Endothelial cell of umbilical vein (primary cell): ENCODE data around the gene SASH3. TPM values are rescaled to one million over a fixed set of nuclear protein-coding genes. Genes with fewer than 3 reads are reported as not detected.

ENCODE experiments used
- BruUV-seq: library from RNA; stranded (reverse); fragments of 400-500 nt; replicated peaks from 2 replicates; lab custom pipeline; 2021; lab: Mats Ljungman, UMichigan
- CTCF ChIA-PET: fragments of 300-600, 350-600 bp; sonication (Branson Sonifier 250); formaldehyde crosslinking; loops from one replicate; lab custom pipeline; 2021; ENCODE audit warnings: antibody characterized with exemption, inconsistent platforms; lab: Charles Lee
- POLR2A ChIA-PET: fragments of 300-600, 350-600 bp; sonication (Branson Sonifier 250); formaldehyde crosslinking; loops from one replicate; lab custom pipeline; 2021; ENCODE audit warnings: antibody characterized with exemption, inconsistent platforms; lab: Charles Lee
- DNase-seq: peaks from one replicate; pipeline ENCODE4 v3.0.0-alpha.2; 2011; ENCODE audit warnings: low read depth, low spot score
- FAIRE-seq: peaks from 2 replicates; lab custom pipeline; 2011; peaks lifted over from hg19 to GRCh38; lab: Jason Lieb, UNC
- H2AFZ ChIP-seq: 2 replicates; pipeline ENCODE4 v1.6.0; 2012; ENCODE audit warnings: low read depth, low read length, control low read depth, inconsistent platforms
- H3K27ac ChIP-seq: 2 replicates; pipeline ENCODE4 v1.5.1; 2011; ENCODE audit warnings: low read depth, mild to moderate bottlenecking, control low read depth, low read length, moderate library complexity; ENCODE audit not compliant: insufficient read depth
- H3K27me3 ChIP-seq, 2 experiments: 2 replicates each; pipeline versions ENCODE4 v1.6.0 to v1.6.1; 2011; ENCODE audit warnings: low read length in 2 of 2, mixed read lengths in 1 of 2; ENCODE audit not compliant: control insufficient read depth in 2 of 2, insufficient read depth in 2 of 2
- H3K36me3 ChIP-seq, 2 experiments: 2 replicates in 1 of 2; 3 replicates in 1 of 2; pipeline ENCODE4 v1.5.1; 2011; ENCODE audit warnings: low read length in 2 of 2, mild to moderate bottlenecking in 1 of 2, moderate library complexity in 1 of 2; ENCODE audit not compliant: control insufficient read depth in 2 of 2, insufficient read depth in 2 of 2; ENCODE audit errors: extremely low read depth in 1 of 2
- H3K4me1 ChIP-seq: 3 replicates; pipeline ENCODE4 v1.5.1; 2011; ENCODE audit warnings: mild to moderate bottlenecking, low read length; ENCODE audit not compliant: control insufficient read depth, insufficient read depth; ENCODE audit errors: extremely low read depth
- H3K4me2 ChIP-seq: 2 replicates; pipeline ENCODE4 v1.6.1; 2011; ENCODE audit warnings: low read length, control low read depth, mixed read lengths; ENCODE audit not compliant: insufficient read depth
- H3K4me3 ChIP-seq, 3 experiments: fragments of 200-600 bp in 1 of 3; sonication (generic), shearing (Covaris generic) in 1 of 3; replicated peaks in 1 of 3; 2 replicates each; pipeline ENCODE4 v1.5.1; 2011 to 2016; ENCODE audit warnings: control low read depth in 3 of 3, low read length in 3 of 3, mild to moderate bottlenecking in 2 of 3, inconsistent platforms in 1 of 3, low read depth in 1 of 3, moderate library complexity in 1 of 3; ENCODE audit not compliant: insufficient read depth in 1 of 3
- H3K79me2 ChIP-seq: 2 replicates; pipeline ENCODE4 v1.6.0; 2012; ENCODE audit warnings: low read length, inconsistent platforms; ENCODE audit not compliant: control insufficient read depth, insufficient read depth
- H3K9ac ChIP-seq: replicated peaks from 2 replicates; pipeline ENCODE3; 2011; ENCODE audit warnings: low read length, control low read depth; ENCODE audit not compliant: insufficient read depth; ENCODE audit errors: extremely low read depth
- H3K9me1 ChIP-seq: replicated peaks from 3 replicates; pipeline ENCODE4 v1.6.0; 2011; ENCODE audit warnings: mild to moderate bottlenecking, low read length; ENCODE audit not compliant: control insufficient read depth, insufficient read depth; ENCODE audit errors: extremely low read depth
- H3K9me3 ChIP-seq: replicated peaks from 2 replicates; pipeline ENCODE4 v1.5.1; 2012; ENCODE audit warnings: low read length, inconsistent platforms; ENCODE audit not compliant: control insufficient read depth, insufficient read depth
- H4K20me1 ChIP-seq: replicated peaks from 2 replicates; pipeline ENCODE3; 2011; ENCODE audit warnings: mild to moderate bottlenecking, low read length; ENCODE audit not compliant: control insufficient read depth, insufficient read depth; ENCODE audit errors: extremely low read depth
- EZH2 ChIP-seq: IDR thresholded peaks from 2 replicates; pipeline ENCODE4 v1.6.1; 2012; ENCODE audit warnings: borderline replicate concordance, low read depth, mild to moderate bottlenecking, moderate library complexity, low read length, inconsistent platforms; ENCODE audit not compliant: severe bottlenecking
- FOS ChIP-seq: IDR thresholded peaks from 2 replicates; pipeline ENCODE4 v1.6.1; 2011; ENCODE audit warnings: mild to moderate bottlenecking, low read length, moderate library complexity, borderline replicate concordance; ENCODE audit not compliant: insufficient read depth
- GATA2 ChIP-seq: IDR thresholded peaks from 2 replicates; pipeline ENCODE4 v1.7.0; 2011; ENCODE audit warnings: low read depth, mild to moderate bottlenecking, moderate library complexity, mixed read lengths, low read length; ENCODE audit not compliant: insufficient read length, insufficient read depth
- JUN ChIP-seq: IDR thresholded peaks from 2 replicates; pipeline ENCODE4 v1.6.1; 2011; ENCODE audit warnings: borderline replicate concordance, low read depth; ENCODE audit not compliant: insufficient read length, insufficient read depth
- MYC ChIP-seq: IDR thresholded peaks from one replicate; pipeline ENCODE4 v1.6.1; 2011; ENCODE audit warnings: mild to moderate bottlenecking, low read depth, low read length
- POLR2AphosphoS5 ChIP-seq: IDR thresholded peaks from 2 replicates; pipeline ENCODE4 v1.6.1; 2012; ENCODE audit warnings: low read depth, mild to moderate bottlenecking, control low read depth, low read length, moderate library complexity; ENCODE audit not compliant: insufficient read depth
- dilution Hi-C: fragments of 300-500 bp; cut with MboI; formaldehyde crosslinking; loops from one replicate; pipeline ENCODE4 v1.15.0; 2019; ENCODE audit warnings: low sequenced_read_pairs; ENCODE audit not compliant: extremely low pct_ligation_motif_present
- intact Hi-C: fragments of 100-400 bp; cut with micrococcal nuclease; formaldehyde crosslinking; loops from one replicate; pipeline ENCODE4 v1.10.0; 2022
- polyA plus RNA-seq, 4 experiments: library from polyadenylated mRNA; depleted of rRNA in 3 of 4; stranded (reverse) in 3 of 4; unstranded in 1 of 4; fragments of >200 nt; gene quantifications; 2 replicates each; pipeline versions ENCODE4 v1.2.1 to v1.2.3, GENCODE V29; 2011 to 2012; ENCODE audit warnings: missing spikeins in 1 of 4
- total RNA-seq: library from RNA; stranded (reverse); gene quantifications from 2 replicates; pipeline ENCODE4 v1.2.3, GENCODE V29; 2021
- TF ChIP-seq, protein P1 (sequence below): IDR thresholded peaks from 2 replicates; pipeline ENCODE4 v1.6.1; 2011; ENCODE audit not compliant: insufficient read depth, insufficient read length

SASH3 gene
- total and polyA plus RNA-seq, 2 donors (not counting 3 experiments of a cell fraction or from before 2014, with no cell fraction given) = not detected

DNA sequence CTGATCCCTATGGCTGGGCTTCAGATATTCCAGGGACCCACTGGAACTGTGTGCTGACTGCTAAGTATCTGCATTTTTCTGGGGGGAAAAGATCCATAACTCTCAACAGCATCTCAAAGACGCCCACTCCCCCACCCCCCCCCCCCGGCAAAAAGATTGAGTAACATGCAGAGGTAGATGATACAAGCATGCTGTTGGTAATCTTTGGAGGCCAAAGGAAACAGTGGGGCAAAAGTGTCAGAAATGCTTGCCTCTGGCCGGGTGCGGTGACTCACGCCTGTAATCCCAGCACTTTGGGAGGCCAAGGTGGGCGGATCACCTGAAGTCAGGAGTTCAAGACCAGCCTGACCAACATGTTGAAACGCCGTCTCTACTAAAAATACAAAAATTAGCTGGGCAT lies 28.8 kb upstream of the SASH3 start:
- no peaks in the 10 kb centered on the region for H3K9me1 ChIP-seq
- H2AFZ ChIP-seq = no peak overlapping the region
- no TSS peak for BruUV-seq
- no peaks in the 10 kb centered on the region for H3K27me3 ChIP-seq
- DNase-seq = no peak
- no peaks in the 10 kb centered on the region for H3K79me2 ChIP-seq
- H3K4me2 ChIP-seq = no peak overlapping the region
- H3K36me3 ChIP-seq = no peaks in the 10 kb centered on the region
- TF ChIP-seq EZH2 (no peak), MYC (no peak), GATA2 (no peak), JUN (no peak), POLR2AphosphoS5 (no peak), FOS (no peak)
- TF ChIP-seq, protein P1, sequence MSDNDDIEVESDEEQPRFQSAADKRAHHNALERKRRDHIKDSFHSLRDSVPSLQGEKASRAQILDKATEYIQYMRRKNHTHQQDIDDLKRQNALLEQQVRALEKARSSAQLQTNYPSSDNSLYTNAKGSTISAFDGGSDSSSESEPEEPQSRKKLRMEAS = no peak
- no peaks in the 10 kb centered on the region for H3K4me1 ChIP-seq
- intact Hi-C loops = loop anchor here (10.0 kb wide), 1 partner anchor 274 kb away; no protein-coding TSS in a partner anchor
- H4K20me1 ChIP-seq = no peaks in the 10 kb centered on the region
- POLR2A ChIA-PET = no interaction called here
- H3K9ac ChIP-seq = no peak overlapping the region
- dilution Hi-C loops = no loop called here
- CTCF ChIA-PET = no interaction called here
- no peak overlapping the region for H3K4me3 ChIP-seq
- peak; percentile 12 for FAIRE-seq
- H3K27ac ChIP-seq = no peak overlapping the region
- H3K9me3 ChIP-seq = no peaks in the 10 kb centered on the region
